Measurements from ENCODE around the gene MARK3. TPM values are rescaled to one million over a fixed set of nuclear protein-coding genes. Genes with fewer than 3 reads are reported as not detected.

MARK3 gene
- total RNA-seq, 2 donors from 2014 or later: 67.0 to 91.4 TPM

- DNase-seq (ENCODE audit: low spot score in 2 of 2): peak; percentile 42 to 59
- Mint-ChIP-seq H3K9me3 (no peaks in the 10 kb centered on the region), H3K27ac (peak overlapping the region; percentile 96 to 98), H3K36me3 (peaks cover 7 to 12% of the 10 kb centered on the region in 2 donors)
- peak in 1 of 2 donors; percentile 11 for ATAC-seq
Measured at GRCh38 chr14:103385929-103386712, 906 bp downstream of the MARK3 start.

- Mint-ChIP-seq H3K36me3 (peaks cover 7 to 12% of the 10 kb centered on the region in 2 donors), H3K27ac (peak overlapping the region; percentile 96 to 98), H3K9me3 (no peaks in the 10 kb centered on the region)
- no peak for ATAC-seq
- DNase-seq (ENCODE audit: low spot score in 2 of 2): no peak
Measured at GRCh38 chr14:103386713-103387329, 1.6 kb downstream of the MARK3 start.

- Mint-ChIP-seq H3K36me3 (peaks cover 7 to 12% of the 10 kb centered on the region in 2 donors), H3K9me3 (no peaks in the 10 kb centered on the region), H3K27ac (peak overlapping the region in 1 of 2 donors; percentile 39)
- no peak for ATAC-seq
- DNase-seq (ENCODE audit: low spot score in 2 of 2): no peak
Measured at GRCh38 chr14:103388664-103389063, 3.4 kb downstream of the MARK3 start.

- H3K27ac Mint-ChIP-seq: no peak overlapping the region
Measured at GRCh38 chr14:103390605-103391004, 5.4 kb downstream of the MARK3 start.

GRCh38 chr14:103391048-103391447 is 5.8 kb downstream of the MARK3 start:
- H3K9me3 Mint-ChIP-seq: no peaks in the 10 kb centered on the region
- DNase-seq (ENCODE audit: low spot score in 2 of 2) (peak in 1 of 2 donors; percentile 35), ATAC-seq (peak; percentile 52 to 60)
- H3K27ac Mint-ChIP-seq: no peak overlapping the region
- H3K36me3 Mint-ChIP-seq: peaks cover 4% of the 10 kb centered on the region in 2 donors

More at GRCh38 chr14:103390605-103391004, 5.4 kb downstream of the MARK3 start:
- DNase-seq (ENCODE audit: low spot score in 2 of 2) (no peak), ATAC-seq (no peak)
- H3K36me3 Mint-ChIP-seq: peaks cover 7 to 8% of the 10 kb centered on the region in 2 donors
- H3K9me3 Mint-ChIP-seq: no peaks in the 10 kb centered on the region

GRCh38 chr14:103392106-103392505 is 6.9 kb downstream of the MARK3 start:
- Mint-ChIP-seq H3K27ac (no peak overlapping the region), H3K9me3 (no peaks in the 10 kb centered on the region), H3K36me3 (no peaks in the 10 kb centered on the region)
- ATAC-seq (no peak), DNase-seq (ENCODE audit: low spot score in 2 of 2) (no peak)

- Mint-ChIP-seq H3K36me3 (no peaks in the 10 kb centered on the region), H3K27ac (no peak overlapping the region), H3K9me3 (no peaks in the 10 kb centered on the region)
- DNase-seq (ENCODE audit: low spot score in 2 of 2) (no peak), ATAC-seq (no peak)
Measured at GRCh38 chr14:103392572-103392971, 7.4 kb downstream of the MARK3 start.

- no peak for DNase-seq (ENCODE audit: low spot score in 2 of 2)
- H3K36me3 Mint-ChIP-seq: no peaks in the 10 kb centered on the region
- H3K27ac Mint-ChIP-seq: no peak overlapping the region
- no peak for ATAC-seq
- H3K9me3 Mint-ChIP-seq: no peaks in the 10 kb centered on the region
Measured at GRCh38 chr14:103393070-103393469, 7.9 kb downstream of the MARK3 start.

GRCh38 chr14:103393676-103394626 is 8.7 kb downstream of the MARK3 start:
- no peaks in the 10 kb centered on the region for H3K36me3 Mint-ChIP-seq
- ATAC-seq (peak in 1 of 2 donors; percentile 21), DNase-seq (ENCODE audit: low spot score in 2 of 2) (no peak)
- H3K27ac Mint-ChIP-seq: no peak overlapping the region
- no peaks in the 10 kb centered on the region for H3K9me3 Mint-ChIP-seq

- Mint-ChIP-seq H3K36me3 (no peaks in the 10 kb centered on the region), H3K27ac (peak overlapping the region in 1 of 2 donors; percentile 1), H3K9me3 (no peaks in the 10 kb centered on the region)
- no peak for DNase-seq (ENCODE audit: low spot score in 2 of 2)
- peak; percentile 29 to 69 for ATAC-seq
Measured at GRCh38 chr14:103395244-103395643, 10.0 kb downstream of the MARK3 start.

GRCh38 chr14:103396463-103396862 is 11.2 kb downstream of the MARK3 start:
- no peaks in the 10 kb centered on the region for H3K9me3 Mint-ChIP-seq
- no peak overlapping the region for H3K27ac Mint-ChIP-seq
- DNase-seq (ENCODE audit: low spot score in 2 of 2): no peak
- no peak for ATAC-seq
- H3K36me3 Mint-ChIP-seq: no peaks in the 10 kb centered on the region

- ATAC-seq: no peak
- H3K36me3 Mint-ChIP-seq: no peaks in the 10 kb centered on the region
- H3K27ac Mint-ChIP-seq: no peak overlapping the region
- no peaks in the 10 kb centered on the region for H3K9me3 Mint-ChIP-seq
- DNase-seq (ENCODE audit: low spot score in 2 of 2): no peak
Measured at GRCh38 chr14:103398427-103399195, 13.4 kb downstream of the MARK3 start.

GRCh38 chr14:103400537-103400936 is 15.3 kb downstream of the MARK3 start:
- no peak for ATAC-seq
- H3K27ac Mint-ChIP-seq: peak overlapping the region in 1 of 2 donors; percentile 17
- no peaks in the 10 kb centered on the region for H3K9me3 Mint-ChIP-seq
- H3K36me3 Mint-ChIP-seq: no peaks in the 10 kb centered on the region
- no peak for DNase-seq (ENCODE audit: low spot score in 2 of 2)

- H3K9me3 Mint-ChIP-seq: no peaks in the 10 kb centered on the region
- DNase-seq (ENCODE audit: low spot score in 2 of 2): no peak
- peak overlapping the region; percentile 25 to 79 for H3K27ac Mint-ChIP-seq
- no peaks in the 10 kb centered on the region for H3K36me3 Mint-ChIP-seq
- ATAC-seq: peak; percentile 88 to 95
Measured at GRCh38 chr14:103401223-103402214, 16.3 kb downstream of the MARK3 start.

GRCh38 chr14:103402695-103403094 is 17.5 kb downstream of the MARK3 start:
- Mint-ChIP-seq H3K9me3 (no peaks in the 10 kb centered on the region), H3K36me3 (peaks cover 0 to 2% of the 10 kb centered on the region in 2 donors), H3K27ac (no peak overlapping the region)
- ATAC-seq (no peak), DNase-seq (ENCODE audit: low spot score in 2 of 2) (no peak)
